OCI-LY1 (cell line): ENCODE data around the gene CCDC187.

Experiments used
- H2AFZ ChIP-seq: fragments of 200-600 bp; sonication (generic), shearing (Covaris generic); 2 replicates; pipeline ENCODE4 v1.6.0; 2014; ENCODE audit warnings: antibody characterized with exemption, mild to moderate bottlenecking, low read length
- H3F3A ChIP-seq: fragments of 200-600 bp; sonication (generic), shearing (Covaris generic); 2 replicates; pipeline ENCODE4 v1.6.0; 2014; ENCODE audit warnings: mild to moderate bottlenecking, antibody characterized with exemption, low read length, moderate library complexity; ENCODE audit not compliant: insufficient read depth
- H3K27ac ChIP-seq: fragments of 200-600 bp; sonication (generic); 2 replicates; pipeline ENCODE4 v1.5.1; 2014; ENCODE audit warnings: low read length, mixed run types, mild to moderate bottlenecking, low read depth; ENCODE audit not compliant: poor library complexity, severe bottlenecking
- H3K27me3 ChIP-seq: fragments of 200-600 bp; sonication (generic); 2 replicates; pipeline ENCODE4 v1.6.0; 2014; ENCODE audit warnings: antibody characterized with exemption, mild to moderate bottlenecking, low read length, moderate library complexity; ENCODE audit not compliant: insufficient read depth
- H3K36me3 ChIP-seq: fragments of 200-600 bp; sonication (generic); 2 replicates; pipeline ENCODE4 v1.6.1; 2014; ENCODE audit warnings: mild to moderate bottlenecking, antibody characterized with exemption, low read length, moderate library complexity, mixed read lengths; ENCODE audit not compliant: insufficient read depth
- H3K4me1 ChIP-seq: fragments of 200-600 bp; sonication (generic); 2 replicates; pipeline ENCODE4 v1.5.1; 2014; ENCODE audit warnings: mild to moderate bottlenecking, low read length, moderate library complexity; ENCODE audit not compliant: insufficient read depth, severe bottlenecking
- H3K4me2 ChIP-seq: fragments of 200-600 bp; sonication (generic), shearing (Covaris generic); 2 replicates; pipeline ENCODE4 v1.6.1; 2014; ENCODE audit warnings: low read length
- H3K4me3 ChIP-seq: fragments of 200-600 bp; sonication (generic); 2 replicates; pipeline ENCODE4 v1.5.1; 2014; ENCODE audit warnings: low read length, low read depth, mild to moderate bottlenecking, mixed read lengths; ENCODE audit not compliant: poor library complexity, severe bottlenecking
- H3K79me2 ChIP-seq: fragments of 200-600 bp; shearing (Covaris generic); 2 replicates; pipeline ENCODE4 v1.6.1; 2016; ENCODE audit warnings: mixed run types, low read length, mixed read lengths; ENCODE audit not compliant: insufficient read depth
- H3K9ac ChIP-seq: fragments of 200-600 bp; sonication (generic), shearing (Covaris generic); 2 replicates; pipeline ENCODE4 v1.6.1; 2014; ENCODE audit warnings: mild to moderate bottlenecking, low read length, mixed read lengths
- H3K9me2 ChIP-seq: fragments of 200-600 bp; sonication (generic), shearing (Covaris generic); 2 replicates; pipeline ENCODE4 v1.6.1; 2014; ENCODE audit warnings: low read depth, mild to moderate bottlenecking, low read length, mixed read lengths
- H3K9me3 ChIP-seq: fragments of 200-600 bp; shearing (Covaris generic); 2 replicates; pipeline ENCODE4 v1.6.1; 2014; ENCODE audit warnings: low read length, mixed read lengths
- H4K20me1 ChIP-seq: fragments of 200-600 bp; sonication (generic), shearing (Covaris generic); 2 replicates; pipeline ENCODE4 v1.6.0; 2016; ENCODE audit warnings: mild to moderate bottlenecking, low read length; ENCODE audit not compliant: insufficient read depth
- CTCF ChIP-seq: fragments of 200-600 bp; sonication (generic), shearing (Covaris generic); IDR thresholded peaks from 2 replicates; pipeline ENCODE4 v1.5.1; 2017; ENCODE audit warnings: mild to moderate bottlenecking, antibody characterized with exemption, low read length, moderate library complexity, mixed read lengths
- EZH2 ChIP-seq: fragments of 200-600 bp; sonication (generic), shearing (Covaris generic); IDR thresholded peaks from 2 replicates; pipeline ENCODE4 v1.8.0; 2017; ENCODE audit warnings: borderline replicate concordance, mixed run types, mild to moderate bottlenecking, antibody characterized with exemption, low read length, moderate library complexity, mixed read lengths

Gene CCDC187

GRCh38 chr9:136309101-136309801, 5.4 kb upstream of the CCDC187 start:
- Histone ChIP-seq H3K36me3 (no peaks in the 10 kb centered on the region; the same call in 1 of the 2 replicates), H3K9me3 (no peaks in the 10 kb centered on the region), H3K4me1 (no peaks in the 10 kb centered on the region), H4K20me1 (no peaks in the 10 kb centered on the region), H3K79me2 (no peaks in the 10 kb centered on the region), H3K9ac (no peak overlapping the region), H3K27ac (no peak overlapping the region), H3F3A (no peaks in the 10 kb centered on the region), H3K9me2 (no peaks in the 10 kb centered on the region), H2AFZ (no peak overlapping the region), H3K4me2 (no peak overlapping the region), H3K4me3 (no peak overlapping the region), H3K27me3 (peaks cover 5% of the 10 kb centered on the region; the same call in 1 of the 2 replicates)
- TF ChIP-seq EZH2 = no peak
- TF ChIP-seq CTCF = no peak

- no peak overlapping the region for H3K9ac ChIP-seq
- no peaks in the 10 kb centered on the region for H3K36me3 ChIP-seq
- H3K79me2 ChIP-seq = no peaks in the 10 kb centered on the region
- no peak overlapping the region for H3K27ac ChIP-seq
- no peaks in the 10 kb centered on the region for H4K20me1 ChIP-seq
- H3K4me3 ChIP-seq = no peak overlapping the region
- H3K4me2 ChIP-seq = no peak overlapping the region
- no peaks in the 10 kb centered on the region for H3K4me1 ChIP-seq
- H3K9me2 ChIP-seq = no peaks in the 10 kb centered on the region
- no peaks in the 10 kb centered on the region for H3K9me3 ChIP-seq
- no peaks in the 10 kb centered on the region; the same call in 1 of the 2 replicates for H3K27me3 ChIP-seq
- TF ChIP-seq CTCF (no peak), EZH2 (no peak)
- H3F3A ChIP-seq = no peaks in the 10 kb centered on the region
- H2AFZ ChIP-seq = no peak overlapping the region
Observed at GRCh38 chr9:136308702-136309053, 4.8 kb upstream of the CCDC187 start.

- H3K27me3 ChIP-seq = no peaks in the 10 kb centered on the region; the same call in 1 of the 2 replicates
- no peaks in the 10 kb centered on the region for H3K9me2 ChIP-seq
- H3K9ac ChIP-seq = no peak overlapping the region
- H3K4me3 ChIP-seq = no peak overlapping the region
- no peaks in the 10 kb centered on the region for H3K79me2 ChIP-seq
- H2AFZ ChIP-seq = no peak overlapping the region
- H3K27ac ChIP-seq = no peak overlapping the region
- H3K4me1 ChIP-seq = no peaks in the 10 kb centered on the region
- no peaks in the 10 kb centered on the region for H3F3A ChIP-seq
- H3K4me2 ChIP-seq = no peak overlapping the region
- TF ChIP-seq EZH2 = no peak
- no peak for TF ChIP-seq CTCF
- H4K20me1 ChIP-seq = no peaks in the 10 kb centered on the region
- no peaks in the 10 kb centered on the region for H3K36me3 ChIP-seq
- no peaks in the 10 kb centered on the region for H3K9me3 ChIP-seq
Observed at GRCh38 chr9:136308006-136308701, 4.3 kb upstream of the CCDC187 start.
